Fibroblast of lung (primary cell): ENCODE results near the gene KCNQ4. TPM values are rescaled to one million over a fixed set of nuclear protein-coding genes. Genes with fewer than 3 reads are reported as not detected.

Experiments
- DNase-seq, 2 donors: peaks; one replicate each; pipeline versions ENCODE4 v3.0.0 to v3.0.0-alpha.2; 2010; ENCODE audit warnings: low read depth in 2 of 2
- H2AFZ ChIP-seq: 2 replicates; pipeline ENCODE4 v1.5.1; 2012; ENCODE audit warnings: low read length, control low read depth, inconsistent platforms
- H3K27ac ChIP-seq: 2 replicates; pipeline ENCODE4 v1.5.1; 2011; ENCODE audit warnings: low read length, control low read depth; ENCODE audit not compliant: insufficient read depth
- H3K27me3 ChIP-seq: 2 replicates; pipeline ENCODE4 v1.5.1; 2011; ENCODE audit warnings: mild to moderate bottlenecking, low read length; ENCODE audit not compliant: control insufficient read depth, insufficient read depth
- H3K36me3 ChIP-seq: 2 replicates; pipeline ENCODE4 v1.5.1; 2011; ENCODE audit warnings: low read length; ENCODE audit not compliant: control insufficient read depth, insufficient read depth
- H3K4me1 ChIP-seq: 2 replicates; pipeline ENCODE4 v1.5.1; 2011; ENCODE audit warnings: low read length; ENCODE audit not compliant: control insufficient read depth, insufficient read depth; ENCODE audit errors: extremely low read depth
- H3K4me2 ChIP-seq: 2 replicates; pipeline ENCODE4 v1.5.1; 2011; ENCODE audit warnings: low read length, control low read depth; ENCODE audit not compliant: insufficient read depth; ENCODE audit errors: extremely low read depth
- H3K4me3 ChIP-seq, 4 experiments: fragments of 200-600 bp in 1 of 4; sonication (generic) in 1 of 4; replicated peaks in 1 of 4; 2 replicates each; pipeline ENCODE4 v1.5.1; 2011 to 2016; ENCODE audit warnings: low read length in 4 of 4, low read depth in 3 of 4, mild to moderate bottlenecking in 3 of 4, control low read depth in 2 of 4, inconsistent platforms in 1 of 4, mixed read lengths in 1 of 4; ENCODE audit not compliant: insufficient read depth in 1 of 4; ENCODE audit errors: control extremely low read depth in 1 of 4
- H3K79me2 ChIP-seq: 2 replicates; pipeline ENCODE4 v1.5.1; 2012; ENCODE audit warnings: mild to moderate bottlenecking, low read length, inconsistent platforms; ENCODE audit not compliant: control insufficient read depth, insufficient read depth
- H3K9ac ChIP-seq: 2 replicates; pipeline ENCODE4 v1.5.1; 2011; ENCODE audit warnings: mild to moderate bottlenecking, low read length, control low read depth; ENCODE audit not compliant: insufficient read depth
- H3K9me3 ChIP-seq: 2 replicates; pipeline ENCODE4 v1.5.1; 2012; ENCODE audit warnings: low read depth, low read length; ENCODE audit not compliant: control insufficient read depth, insufficient read depth
- H4K20me1 ChIP-seq: 2 replicates; pipeline ENCODE4 v1.5.1; 2011; ENCODE audit warnings: low read length; ENCODE audit not compliant: control insufficient read depth, insufficient read depth; ENCODE audit errors: extremely low read depth
- CTCF ChIP-seq, 2 donors: IDR thresholded peaks in 1 of 2; conservative IDR thresholded peaks in 1 of 2; 1 replicate in 1 of 2; 2 replicates in 1 of 2; pipeline ENCODE4 v1.5.1; 2011 to 2012; ENCODE audit warnings: low read length in 2 of 2, control low read depth in 1 of 2, inconsistent platforms in 1 of 2, low read depth in 1 of 2, mild to moderate bottlenecking in 1 of 2
- EZH2 ChIP-seq: IDR thresholded peaks from 2 replicates; pipeline ENCODE4 v1.5.1; 2012; ENCODE audit warnings: low read length, control low read depth, mild to moderate bottlenecking; ENCODE audit errors: missing control alignments
- polyA plus RNA-seq, 2 donors: library from polyadenylated mRNA; depleted of rRNA in 1 of 2; stranded (reverse) in 1 of 2; unstranded in 1 of 2; fragments of >200 nt; gene quantifications; 2 replicates each; pipeline ENCODE4 v1.2.1, GENCODE V29; 2011 to 2012; ENCODE audit warnings: missing spikeins in 1 of 2
- total RNA-seq: library from RNA; depleted of rRNA; stranded (reverse); fragments of >200 nt; gene quantifications from 2 replicates; pipeline ENCODE4 v1.2.1, GENCODE V29; 2014

KCNQ4 gene
- total and polyA plus RNA-seq, 2 donors (not counting 1 experiment from before 2014, with no cell fraction given), result under 0.01 to 0.03 TPM

- no peaks in the 10 kb centered on the region for H3K79me2 ChIP-seq
- no peaks in the 10 kb centered on the region for H3K9me3 ChIP-seq
- H3K36me3 ChIP-seq, result peaks cover 2% of the 10 kb centered on the region
- no peaks in the 10 kb centered on the region for H4K20me1 ChIP-seq
- DNase-seq, result no peak
- no peak overlapping the region for H3K4me3 ChIP-seq
- H2AFZ ChIP-seq, result no peak overlapping the region
- peaks cover 6% of the 10 kb centered on the region for H3K4me1 ChIP-seq
- no peak overlapping the region for H3K4me2 ChIP-seq
- no peak overlapping the region for H3K9ac ChIP-seq
- H3K27me3 ChIP-seq, result no peaks in the 10 kb centered on the region
- no peak overlapping the region for H3K27ac ChIP-seq
- no peak for TF ChIP-seq CTCF (conservative IDR thresholded peaks at IDR 0.05 in 1 of 2, IDR thresholded peaks at IDR 0.05 in 1 of 2; ENCODE audit: low read depth in 1 of 2, low read length in 2 of 2)
- no peak for TF ChIP-seq EZH2
These were observed 39.7 kb upstream of the KCNQ4 start for GRCh38 chr1:40743860-40744259.

GRCh38 chr1:40745176-40745575 is 38.4 kb upstream of the KCNQ4 start:
- H3K27me3 ChIP-seq, result no peaks in the 10 kb centered on the region
- DNase-seq, result peak; percentile 41 to 59
- H3K4me3 ChIP-seq, result no peak overlapping the region
- no peak overlapping the region for H3K27ac ChIP-seq
- no peak overlapping the region for H3K9ac ChIP-seq
- H3K4me1 ChIP-seq, result peaks cover 2% of the 10 kb centered on the region
- H3K79me2 ChIP-seq, result no peaks in the 10 kb centered on the region
- no peaks in the 10 kb centered on the region for H4K20me1 ChIP-seq
- H3K36me3 ChIP-seq, result peaks cover 6% of the 10 kb centered on the region
- TF ChIP-seq CTCF (conservative IDR thresholded peaks at IDR 0.05 in 1 of 2, IDR thresholded peaks at IDR 0.05 in 1 of 2; ENCODE audit: low read depth in 1 of 2, low read length in 2 of 2), result no peak
- no peak for TF ChIP-seq EZH2
- H3K4me2 ChIP-seq, result no peak overlapping the region
- no peak overlapping the region for H2AFZ ChIP-seq
- H3K9me3 ChIP-seq, result no peaks in the 10 kb centered on the region

GRCh38 chr1:40746344-40747090 is 37.1 kb upstream of the KCNQ4 start:
- Histone ChIP-seq H3K9ac (no peak overlapping the region), H3K4me3 (no peak overlapping the region), H3K27ac (no peak overlapping the region), H3K4me2 (no peak overlapping the region), H3K27me3 (no peaks in the 10 kb centered on the region), H2AFZ (no peak overlapping the region), H4K20me1 (no peaks in the 10 kb centered on the region), H3K9me3 (no peaks in the 10 kb centered on the region), H3K79me2 (no peaks in the 10 kb centered on the region), H3K4me1 (no peaks in the 10 kb centered on the region), H3K36me3 (peaks cover 6% of the 10 kb centered on the region)
- TF ChIP-seq CTCF (conservative IDR thresholded peaks at IDR 0.05 in 1 of 2, IDR thresholded peaks at IDR 0.05 in 1 of 2; ENCODE audit: low read depth in 1 of 2, low read length in 2 of 2), result no peak
- no peak for TF ChIP-seq EZH2
- DNase-seq, result no peak
